Glomerular endothelial cell (primary cell): Measurements from ENCODE around the gene GRAP. TPM values are rescaled to one million over a fixed set of nuclear protein-coding genes. Genes with fewer than 3 reads are reported as not detected.

ENCODE experiments used
- DNase-seq: peaks from one replicate; pipeline ENCODE4 v3.0.0-alpha.2; 2011; ENCODE audit warnings: low read depth, low spot score; ENCODE audit errors: extremely low read depth
- total RNA-seq: library from RNA; depleted of rRNA; stranded (reverse); fragments of >200 nt; gene quantifications from 2 replicates; pipeline ENCODE4 v1.2.3, GENCODE V29; 2015

GRAP gene
- total RNA-seq, 1 donor from 2014 or later, result 87.3 TPM

DNA sequence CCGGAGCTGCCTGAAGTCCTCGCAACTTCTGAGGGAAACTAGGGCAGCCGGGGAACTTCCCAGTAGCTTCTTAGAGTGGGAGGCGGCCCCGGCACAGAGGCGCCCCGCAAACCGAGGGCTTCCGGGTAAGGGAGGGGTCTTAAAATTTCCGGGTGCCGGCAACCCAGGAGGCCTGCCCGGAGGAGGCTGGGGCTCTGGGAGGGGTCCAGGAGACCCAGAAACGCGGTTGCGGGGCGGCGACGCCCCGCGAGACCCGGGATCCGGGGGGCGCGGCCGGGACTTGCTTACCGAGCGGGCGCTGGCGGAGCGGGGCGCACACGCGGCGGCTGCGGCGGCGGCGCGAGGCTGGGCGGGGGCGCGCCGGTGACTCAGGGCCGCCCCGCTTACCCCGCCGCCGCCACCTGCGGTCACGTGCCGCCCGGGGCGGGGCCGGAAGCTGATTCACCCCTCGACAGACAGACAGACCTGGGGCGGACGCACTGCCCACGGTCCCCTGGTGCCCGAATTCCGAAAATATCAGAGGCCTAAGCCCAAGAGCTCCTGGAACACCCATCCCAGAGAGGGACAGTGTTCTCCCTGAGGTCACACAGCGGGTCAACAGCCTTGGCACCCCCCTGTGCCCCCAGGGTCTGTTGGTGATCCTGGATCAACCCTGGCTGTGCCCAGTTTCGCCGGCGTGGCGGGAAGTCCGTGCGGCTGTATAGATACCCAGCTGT, 42.2 kb downstream of the GRAP start, which contains the start of gene FAM83G:
Gene FAM83G (minus strand): TSS at position 344 of the 716 bp plus-strand sequence. CDS start 723 bp downstream, outside the sequence.
- DNase-seq, result no peak

DNA sequence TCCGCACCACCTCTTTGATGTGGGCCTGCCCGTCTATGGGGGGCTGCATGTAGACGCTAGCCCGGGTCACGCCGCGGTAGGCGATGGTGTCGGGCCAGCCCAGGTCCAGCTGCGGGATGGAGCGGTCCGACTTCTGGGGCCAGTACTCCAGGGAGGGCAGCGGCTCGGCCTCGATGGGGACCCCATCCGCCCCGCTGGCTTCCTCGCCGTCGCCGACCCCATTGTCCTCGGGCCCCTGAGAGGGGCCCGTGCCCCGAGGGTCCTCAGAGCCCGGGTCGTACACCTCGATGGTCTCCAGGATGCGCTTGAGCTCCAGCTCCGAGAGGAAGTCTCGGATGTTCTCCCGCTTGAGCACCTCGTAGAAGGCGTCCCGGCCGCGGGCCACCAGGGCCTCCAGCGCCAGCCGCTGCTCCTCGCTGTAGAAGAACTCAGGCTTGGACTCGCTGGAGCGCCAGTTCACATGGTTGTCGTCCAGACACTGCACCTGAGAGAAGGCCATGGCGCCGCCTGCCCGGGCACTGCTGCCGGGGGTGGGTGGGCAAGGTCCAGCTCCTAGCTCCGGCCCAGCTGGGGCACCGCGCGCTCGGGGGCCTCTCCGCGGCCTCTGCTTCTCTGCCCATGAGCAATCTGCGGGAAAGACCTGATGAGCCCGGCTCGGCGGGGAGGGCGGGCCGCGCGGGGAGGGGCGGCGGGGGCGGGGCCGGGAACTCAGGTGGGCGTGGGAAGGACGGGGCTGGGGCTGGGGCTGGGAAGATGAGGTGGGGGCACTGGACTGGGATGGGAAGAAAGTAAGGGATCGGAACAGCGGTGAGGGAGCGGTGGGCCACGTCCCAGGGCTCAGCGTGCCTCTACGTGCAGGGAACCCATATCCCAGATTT, 43.0 kb downstream of the GRAP start:
- DNase-seq, result no peak

DNA sequence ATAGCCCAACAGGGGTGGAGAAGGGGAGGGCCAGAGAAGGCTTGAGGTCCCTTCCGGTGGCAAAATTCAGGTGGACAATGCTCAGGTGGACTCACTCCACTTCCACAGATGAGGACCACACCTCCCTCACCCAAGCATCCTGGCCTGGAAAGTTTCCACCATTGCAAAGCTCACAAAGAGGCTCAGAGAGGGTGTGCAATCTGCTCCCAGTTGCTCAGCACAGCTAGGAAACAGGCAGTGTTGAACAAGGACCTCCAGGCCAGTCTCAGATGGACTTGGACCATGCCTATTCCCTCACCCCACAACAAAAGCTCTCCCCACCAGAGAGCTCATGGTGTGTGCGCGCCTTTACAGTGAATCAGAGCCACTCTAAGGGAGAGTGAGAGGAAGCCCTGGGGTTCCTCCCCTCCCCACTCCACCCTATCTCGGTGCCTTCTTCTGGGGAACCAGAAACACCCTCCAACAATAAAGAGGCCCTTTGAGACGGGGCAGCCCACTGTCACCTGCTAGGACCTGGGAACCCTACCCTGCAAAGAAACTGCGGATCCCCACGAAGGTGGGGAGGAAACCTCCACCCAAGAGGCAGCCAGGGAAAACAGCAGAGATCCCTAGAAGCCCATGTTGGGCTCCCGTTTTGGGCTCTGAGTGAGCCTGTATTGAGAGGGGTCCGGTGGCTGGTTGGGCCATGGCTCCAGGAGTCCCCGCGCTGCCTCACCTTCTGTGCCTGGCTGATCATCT, 43.8 kb downstream of the GRAP start:
- DNase-seq, result no peak

DNA sequence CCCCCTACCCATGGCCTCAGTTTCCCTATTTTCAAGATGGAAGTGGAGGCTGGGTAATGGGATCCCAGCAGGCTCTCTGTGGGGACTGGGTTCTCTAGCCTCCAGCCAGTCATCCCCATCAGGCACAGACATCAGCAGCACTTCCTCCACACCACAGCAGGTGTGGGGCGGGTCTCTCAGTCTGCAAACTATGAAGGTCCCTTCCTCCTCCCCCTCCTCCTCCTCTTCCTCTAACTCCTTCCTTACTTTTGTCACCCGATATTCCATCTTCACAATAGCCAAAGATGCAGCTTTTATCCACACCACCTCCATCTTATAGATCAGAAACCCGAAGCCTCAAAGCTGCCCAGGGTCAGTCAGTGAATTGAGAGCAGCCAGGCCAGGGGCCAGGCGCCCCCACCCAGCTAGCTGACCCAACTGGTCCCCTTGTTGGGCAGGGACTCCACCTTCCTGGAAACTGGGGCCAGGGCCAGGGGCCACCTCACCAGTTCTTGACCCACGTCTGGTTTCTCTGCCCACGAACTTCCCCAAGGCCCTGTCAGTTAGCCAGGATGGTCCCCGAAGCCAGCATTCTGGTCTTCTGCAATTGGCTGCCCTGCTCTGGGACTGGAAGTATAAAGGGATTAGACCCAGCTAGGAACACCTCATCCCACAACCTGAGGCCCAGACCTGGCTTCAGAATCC, 44.7 kb downstream of the GRAP start:
- DNase-seq, result no peak

DNA sequence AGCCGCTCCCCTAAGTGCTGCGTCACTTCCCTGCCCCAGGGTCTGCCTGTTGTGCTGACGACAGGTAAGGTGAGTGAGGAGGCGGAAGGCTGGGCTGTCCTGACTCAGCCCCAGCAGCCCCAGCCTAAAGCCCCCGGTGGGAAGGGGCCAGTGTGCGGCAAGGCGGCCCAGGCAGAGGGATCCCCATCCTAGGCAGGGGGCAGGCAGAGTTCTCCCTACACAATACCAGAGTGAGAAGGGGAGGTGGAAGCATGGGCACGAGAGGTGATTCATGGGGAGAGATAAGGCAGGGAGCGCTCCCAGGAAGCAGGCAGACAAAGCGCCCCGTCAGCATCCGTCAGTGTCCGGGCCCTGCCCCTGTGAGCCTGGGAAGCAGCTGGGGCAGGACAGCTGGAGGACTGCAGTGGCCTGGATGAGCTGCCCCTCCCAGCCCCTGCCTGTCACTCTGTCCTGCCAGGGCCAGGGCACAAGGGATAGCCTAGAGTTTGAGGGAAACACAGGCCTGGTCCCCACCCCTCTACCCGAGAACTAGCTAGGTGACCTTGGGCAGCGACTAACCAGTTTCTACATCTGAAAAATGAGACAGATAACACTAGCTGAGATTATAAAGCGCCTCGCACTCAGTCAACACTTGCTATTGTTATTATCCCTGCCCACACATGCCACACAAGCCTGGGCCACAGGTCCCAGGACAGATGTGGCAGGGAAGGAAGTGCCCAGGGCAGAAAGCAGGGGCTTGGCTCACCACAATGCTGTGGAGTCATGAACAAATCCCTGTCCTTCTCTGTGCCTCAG, 46.0 kb downstream of the GRAP start:
- DNase-seq, result no peak

DNA sequence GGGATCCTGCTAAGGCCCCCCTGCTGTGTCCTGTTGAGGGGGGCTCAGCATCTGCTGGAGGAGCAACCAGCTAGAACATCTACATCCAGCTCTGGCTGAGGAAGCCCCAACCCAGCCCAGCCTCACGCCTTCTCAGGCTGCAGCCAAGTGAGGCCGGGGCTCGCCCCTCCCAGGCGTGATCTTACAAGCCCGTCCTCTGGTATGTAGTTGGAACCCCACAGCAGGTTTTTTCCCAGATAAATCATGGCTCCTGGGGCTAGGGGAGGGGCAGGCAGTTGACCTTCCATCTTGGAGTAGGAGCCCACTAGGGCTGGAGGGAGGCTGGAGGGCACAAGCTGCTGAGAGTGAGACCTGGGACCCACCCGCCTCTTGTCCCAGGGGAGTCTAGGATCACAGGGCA, 46.8 kb downstream of the GRAP start:
- no peak for DNase-seq

DNA sequence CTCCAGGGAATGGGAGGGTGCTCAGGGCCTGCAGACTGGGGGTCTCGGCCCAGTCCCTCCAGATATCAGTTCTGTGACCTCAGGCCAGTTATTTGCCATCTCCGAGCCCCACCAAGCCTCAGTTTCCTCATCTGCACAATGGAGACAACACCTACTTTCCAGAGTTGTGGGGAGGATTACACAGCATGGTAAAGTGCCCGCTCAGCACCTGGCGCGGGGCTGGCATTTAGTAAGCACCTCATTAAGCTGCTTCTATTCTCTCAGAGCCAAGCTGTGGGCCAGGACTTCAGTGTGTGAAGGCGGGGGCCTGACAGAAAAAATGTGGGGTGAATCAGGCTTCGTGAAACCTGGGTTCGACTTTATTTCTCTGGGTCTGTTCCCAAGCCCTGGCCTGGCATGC, 47.4 kb downstream of the GRAP start:
- DNase-seq, result no peak

DNA sequence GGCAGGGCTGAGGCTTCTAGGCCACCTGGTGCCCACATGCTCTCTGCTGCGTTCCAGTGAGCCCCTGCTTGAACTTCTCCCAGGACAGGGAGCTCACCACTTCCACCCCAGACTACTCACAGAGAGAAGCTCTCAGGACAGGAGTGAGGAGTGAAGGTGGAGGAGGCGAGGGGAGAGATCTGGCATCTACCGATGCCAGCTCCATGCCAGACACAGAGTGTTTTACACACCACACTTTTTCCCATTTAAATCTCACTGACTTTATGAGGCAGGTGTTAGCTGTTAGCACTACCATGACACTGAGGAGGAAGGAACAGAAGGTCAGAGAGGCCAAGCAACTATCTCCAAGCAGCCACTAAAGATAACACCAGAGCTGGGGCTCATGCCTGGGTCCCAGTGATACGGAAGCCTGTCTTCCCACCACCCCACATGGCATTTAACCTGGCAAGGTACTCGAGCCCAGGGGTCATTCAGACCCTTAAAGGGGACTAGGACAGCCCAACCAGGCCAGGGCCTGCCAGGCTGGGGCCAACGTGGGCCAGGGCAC, 49.0 kb downstream of the GRAP start:
- no peak for DNase-seq

DNA sequence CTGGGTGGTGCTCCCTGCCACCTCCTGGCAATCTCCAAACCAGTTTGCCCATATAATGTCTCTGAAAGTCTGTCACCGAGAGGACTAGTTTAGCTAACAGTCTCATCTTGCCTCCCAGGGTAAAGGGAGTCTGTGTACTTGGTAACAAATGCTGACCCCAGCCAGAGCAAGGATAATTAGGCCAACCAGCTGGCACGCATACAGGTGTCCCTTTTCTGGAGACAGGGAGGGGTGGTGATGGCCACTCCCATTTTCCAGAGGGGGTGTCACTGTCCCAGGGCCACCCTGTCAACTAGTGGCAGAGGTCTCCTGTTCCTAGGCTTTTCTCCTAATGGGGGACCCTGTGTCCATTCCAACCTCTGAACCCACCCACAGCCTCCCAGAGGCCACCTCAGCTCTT, 50.3 kb downstream of the GRAP start:
- DNase-seq, result no peak

DNA sequence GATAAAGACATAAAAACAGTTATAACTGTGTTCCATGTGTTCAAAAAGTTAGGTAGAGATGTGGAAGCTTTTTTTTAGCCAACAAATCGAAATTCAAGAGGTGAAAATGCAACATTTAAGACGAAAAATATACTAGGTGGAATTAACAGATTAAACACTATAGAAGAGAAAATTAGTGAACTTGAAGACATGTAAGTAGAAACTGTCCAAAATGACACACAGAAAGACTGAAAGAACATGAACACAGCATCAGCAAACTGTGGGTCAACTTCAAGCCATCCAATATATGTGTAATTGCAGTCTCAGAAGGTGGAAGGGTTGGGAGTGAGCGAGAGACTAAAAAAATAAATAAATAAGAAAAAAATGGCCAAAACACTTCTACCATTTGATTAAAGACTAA, 51.5 kb downstream of the GRAP start:
- no peak for DNase-seq

DNA sequence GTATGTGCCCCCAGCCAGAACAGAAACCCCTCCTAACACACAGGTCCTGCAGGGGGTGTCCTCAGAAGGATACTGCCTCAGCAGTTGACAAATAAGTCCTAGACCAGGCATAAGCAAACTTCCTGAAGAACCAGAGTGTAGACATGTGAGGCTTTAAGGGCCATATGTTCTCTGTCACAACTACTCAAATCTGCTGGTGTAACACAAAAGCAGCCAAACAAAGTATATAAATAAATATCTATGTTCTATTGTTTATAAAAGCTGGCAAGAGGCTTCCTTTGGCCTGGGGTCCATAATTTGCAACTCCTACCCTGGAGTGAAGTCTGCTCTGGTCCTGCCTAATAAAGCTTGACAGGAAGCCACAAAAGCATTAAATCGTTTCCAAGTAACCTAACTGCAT, 52.1 kb downstream of the GRAP start:
- no peak for DNase-seq

DNA sequence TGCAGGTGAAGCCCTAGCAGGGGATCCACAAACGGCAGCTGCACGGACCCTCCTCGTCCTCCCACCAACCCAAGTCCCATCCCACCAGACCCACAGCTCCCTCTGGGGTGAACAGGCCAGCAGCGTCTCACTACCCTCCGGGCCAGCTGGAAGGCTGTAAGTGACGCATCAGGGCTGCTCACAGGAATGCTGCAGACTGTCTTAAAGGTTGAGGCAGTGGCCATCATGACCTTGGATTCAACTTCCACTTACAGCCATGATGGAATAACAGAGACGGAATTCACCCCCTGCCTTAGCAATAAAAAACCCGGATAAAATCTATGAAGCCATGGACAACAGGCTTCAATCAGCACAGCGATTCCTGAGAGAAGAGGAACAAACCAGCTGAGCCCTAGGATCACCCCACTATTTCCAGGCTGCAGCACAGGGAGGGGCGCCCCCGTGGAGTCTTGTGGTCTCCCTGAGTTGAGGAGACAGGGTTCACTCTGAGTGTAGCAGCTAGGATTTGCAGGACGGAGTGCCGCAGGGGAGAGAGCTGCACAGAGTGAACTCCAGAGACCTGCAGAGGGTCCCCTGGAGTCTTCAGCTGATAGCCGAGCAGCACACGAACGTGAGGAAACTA, 52.7 kb downstream of the GRAP start:
- DNase-seq, result no peak

DNA sequence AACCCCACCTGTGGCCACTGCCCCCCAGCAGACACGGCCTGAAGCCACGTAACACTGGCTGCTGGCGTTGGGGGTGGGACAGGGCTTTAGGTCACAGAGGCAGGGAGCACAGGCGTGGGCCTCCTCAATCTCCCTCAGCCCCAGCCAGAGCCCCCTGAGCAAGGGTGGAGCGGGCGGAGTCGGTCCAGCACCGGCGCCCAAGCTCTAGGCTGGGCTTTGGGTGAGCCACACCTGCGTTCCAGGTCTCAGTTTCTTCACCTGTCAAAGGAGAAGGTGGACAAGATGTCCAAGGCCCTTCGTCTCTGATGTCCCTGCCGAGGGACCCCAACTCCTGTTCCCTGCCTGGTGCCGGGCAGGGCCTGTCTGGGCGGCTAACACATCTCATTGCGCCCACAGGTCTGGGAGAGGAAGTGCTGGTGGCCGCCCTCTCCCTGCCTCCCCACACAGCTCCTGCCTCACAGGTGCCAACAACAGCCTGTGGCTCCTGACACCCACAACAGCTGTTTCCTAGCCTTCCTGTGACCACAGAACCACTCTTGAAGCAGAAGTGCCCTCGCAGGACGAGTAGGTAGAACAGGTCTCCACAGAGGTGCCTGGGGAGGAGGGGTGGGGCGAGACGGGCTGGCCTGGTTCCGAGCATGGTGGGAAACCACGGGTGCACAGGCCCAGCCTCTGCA, 54.2 kb downstream of the GRAP start:
- DNase-seq, result no peak

DNA sequence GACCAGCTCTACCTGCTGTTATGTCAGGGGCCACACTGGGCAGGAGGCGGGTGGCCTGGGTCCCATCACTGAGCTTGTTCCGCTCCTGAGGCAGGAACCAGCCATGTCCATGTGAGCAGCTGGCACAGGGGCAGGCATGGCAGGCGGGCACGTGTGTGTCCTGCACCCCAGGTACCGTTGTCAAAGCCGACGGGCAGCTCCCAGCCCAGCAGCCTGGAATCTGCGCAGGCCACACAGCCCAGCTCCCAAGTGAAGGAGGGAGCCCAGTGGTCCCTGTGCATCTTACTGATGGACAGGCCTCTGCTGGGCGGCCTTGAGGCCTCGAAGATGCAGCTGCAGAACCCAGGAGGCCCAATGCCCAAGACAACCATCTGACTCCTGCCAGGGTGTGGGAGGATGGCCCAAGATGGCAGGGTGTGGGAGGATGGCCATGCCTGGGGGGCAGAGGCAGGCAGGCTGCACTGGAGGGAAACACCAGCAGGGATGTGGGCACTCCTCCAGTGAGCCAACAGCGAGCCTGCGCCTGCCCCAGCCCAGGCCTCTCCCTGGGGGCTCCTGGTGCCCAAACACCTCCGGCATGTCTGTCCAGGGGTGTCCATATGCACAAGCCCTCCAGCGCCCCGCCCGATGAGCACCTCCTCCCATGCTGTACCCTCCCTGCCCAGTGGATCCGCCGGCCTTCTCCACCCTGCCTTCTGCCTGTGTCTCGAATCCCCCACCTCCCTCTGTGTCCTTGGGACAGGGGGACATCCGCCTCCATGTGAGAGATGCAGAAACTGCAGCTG, 55.0 kb downstream of the GRAP start:
- no peak for DNase-seq

DNA sequence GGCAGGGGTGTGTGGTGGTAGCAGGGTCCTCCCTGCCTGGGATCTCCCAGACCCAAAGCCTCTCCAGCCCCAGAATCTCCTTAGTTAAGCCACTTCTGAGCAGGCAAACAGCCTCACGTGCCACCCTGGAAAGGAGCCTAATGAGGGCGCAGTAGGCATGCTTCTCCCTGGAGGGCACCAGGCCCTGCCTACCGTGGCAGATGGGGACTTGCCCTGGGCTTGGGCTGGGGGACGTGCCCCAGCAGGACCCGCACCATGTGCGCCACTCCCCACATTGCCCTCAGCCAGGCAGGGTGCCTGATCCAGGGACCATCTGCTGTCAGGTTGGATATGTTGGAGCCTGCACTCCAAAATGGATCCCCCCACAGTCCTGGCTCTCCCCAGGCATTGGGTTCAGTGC, 56.4 kb downstream of the GRAP start:
- no peak for DNase-seq

DNA sequence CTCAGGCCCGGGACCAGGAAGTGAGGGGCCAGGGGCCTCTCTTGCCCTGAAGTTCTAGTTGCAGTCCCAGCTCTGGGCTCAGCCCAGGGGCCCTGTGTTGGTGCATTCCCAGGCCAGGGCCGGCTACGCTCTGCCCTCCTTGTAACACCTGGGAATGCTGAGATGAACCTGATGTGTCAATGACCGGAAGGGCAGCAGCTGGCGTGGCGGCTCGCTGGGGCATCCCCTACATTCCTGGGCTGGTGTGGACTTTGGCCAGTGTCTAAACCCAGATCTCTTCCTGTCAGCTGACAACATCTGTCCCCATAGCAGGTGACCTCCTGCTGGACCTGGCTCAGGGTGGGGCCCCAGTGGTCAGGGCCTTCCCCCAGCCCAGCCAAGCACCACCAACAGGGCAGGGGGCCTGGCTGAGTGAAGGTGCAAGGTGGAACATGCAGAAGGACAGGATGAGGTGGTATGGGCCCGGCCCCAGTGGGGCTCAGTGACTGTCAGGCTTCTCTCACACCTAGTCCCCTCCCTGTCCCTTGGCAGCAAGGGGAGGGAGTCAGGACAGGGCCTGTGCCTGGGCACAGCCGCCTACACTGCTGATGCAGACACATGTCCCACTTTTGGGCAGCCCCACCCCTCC, 58.1 kb downstream of the GRAP start:
- DNase-seq, result no peak

DNA sequence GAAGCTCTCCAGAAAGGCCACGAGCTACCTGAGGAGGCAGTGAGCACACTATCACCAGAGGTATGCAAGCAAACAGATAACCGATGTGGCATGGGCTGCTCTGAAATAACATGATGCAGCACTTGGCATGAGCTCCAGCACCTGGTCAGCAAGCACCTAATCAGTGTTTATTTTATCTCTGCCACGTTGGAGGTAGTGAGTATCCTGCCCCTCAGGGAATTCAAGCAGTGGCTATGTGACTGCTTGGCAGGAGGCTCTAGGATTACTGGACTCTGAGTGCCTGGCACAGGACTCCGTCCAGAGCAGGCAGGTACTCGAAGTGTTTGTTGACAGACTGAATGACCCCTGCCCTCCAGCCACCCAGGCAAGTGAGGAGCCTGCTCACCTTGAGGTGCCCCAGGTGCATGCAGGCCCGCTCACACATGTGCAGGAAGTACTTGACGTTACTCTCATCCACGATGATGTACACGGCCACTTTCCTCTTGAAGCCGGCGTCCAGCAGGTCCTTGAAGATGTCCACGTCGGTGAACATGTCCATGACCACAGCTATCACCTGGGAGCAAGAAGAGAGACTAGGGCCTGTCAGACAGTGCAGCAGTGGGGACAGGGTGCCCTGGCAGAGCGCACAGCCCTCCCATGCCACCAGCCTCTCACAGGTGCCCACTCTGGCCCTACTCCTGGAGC, 58.8 kb downstream of the GRAP start:
- no peak for DNase-seq
